Measurements from ENCODE around the gene NUDT22.

DNA sequence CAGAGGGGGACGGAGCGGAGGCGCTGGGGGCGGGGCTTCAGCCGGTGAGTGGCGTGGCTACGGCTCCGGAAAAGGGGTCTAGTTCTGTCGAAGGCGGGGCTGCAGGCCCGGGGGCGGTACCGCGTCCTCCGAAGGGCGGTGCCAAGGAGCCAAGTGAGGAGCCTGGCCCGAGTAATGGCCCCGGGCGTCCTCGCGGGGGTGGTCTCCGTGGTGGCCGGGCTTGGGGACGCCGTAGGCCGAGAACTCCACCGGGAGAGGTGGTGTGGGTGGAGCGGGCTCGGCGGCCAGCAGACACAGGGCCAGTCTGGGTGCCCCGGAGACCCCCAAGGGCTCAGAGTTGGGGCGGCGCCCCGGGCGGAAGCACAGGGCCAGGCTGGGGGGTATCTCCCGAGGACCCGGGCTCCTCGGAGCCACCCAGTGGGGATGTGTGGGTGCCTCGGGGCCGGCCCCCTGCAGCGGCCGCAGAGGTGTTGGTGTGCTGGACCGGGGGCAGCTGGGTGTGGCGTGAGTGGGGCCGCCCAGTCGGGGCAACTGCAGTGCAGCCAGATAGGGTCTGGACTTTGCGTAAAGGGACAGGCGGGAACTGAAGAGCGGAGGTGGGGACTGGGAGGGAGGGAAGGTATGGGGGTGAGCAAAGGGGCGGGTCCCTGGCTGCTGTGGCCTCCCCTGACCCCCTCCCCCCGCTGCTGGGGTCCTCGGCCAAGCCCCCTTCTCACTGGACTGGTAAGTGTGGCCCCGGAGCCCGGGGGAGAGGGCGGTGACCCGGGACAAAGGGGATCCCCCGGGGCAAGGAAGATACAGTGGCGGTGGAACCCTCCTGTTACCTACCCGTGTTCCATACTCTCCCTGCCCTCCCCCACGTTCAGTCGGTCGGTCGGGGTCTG, 15.7 kb downstream of the NUDT22 start:
- TF ChIP-seq CTCF (IDR thresholded peaks at IDR 0.05; ENCODE audit: low read depth, low read length) = no peak
- TF ChIP-seq MAX (IDR thresholded peaks at IDR 0.05; ENCODE audit: low read depth, low read length) = peak; percentile 48; the same call in 1 of the 2 replicates
- TF ChIP-seq POLR2A (IDR thresholded peaks at IDR 0.05; ENCODE audit: extremely low read depth, insufficient read length) = peak; percentile 79
- TF ChIP-seq MYC (IDR thresholded peaks at IDR 0.05; ENCODE audit: low read depth, low read length) = no peak; the same call in 1 of the 2 replicates
